ENCODE data around the gene NT5DC3.
"Not testable (repeated sequence)": the region's sequence is repeated elsewhere in the genome, so short reads cannot be mapped to it uniquely, and the experiment has no call there.

The NT5DC3 gene

GRCh38 chr12:103838254-103838914 is 2.6 kb downstream of the NT5DC3 start:
- no peaks in the 10 kb centered on the region for H3K27me3 ChIP-seq (ENCODE audit: control insufficient read depth, insufficient read depth, low read length)
- H3K9me3 ChIP-seq (ENCODE audit: control insufficient read depth, low read length): no peaks in the 10 kb centered on the region
- peaks cover 20% of the 10 kb centered on the region for H3K4me1 ChIP-seq (ENCODE audit: control insufficient read depth, insufficient read depth, low read length)
- no peak overlapping the region for H3K4me3 ChIP-seq (ENCODE audit: low read length)
- no peak overlapping the region for H3K9ac ChIP-seq (ENCODE audit: low read length)
- no peaks in the 10 kb centered on the region for H3K36me3 ChIP-seq (ENCODE audit: control insufficient read depth, insufficient read depth, low read length)

- H3K4me1 ChIP-seq (ENCODE audit: control insufficient read depth, insufficient read depth, low read length): peaks cover 12% of the 10 kb centered on the region
- no peak overlapping the region for H3K4me3 ChIP-seq (ENCODE audit: low read length)
- H3K9ac ChIP-seq (ENCODE audit: low read length): no peak overlapping the region
- H3K9me3 ChIP-seq (ENCODE audit: control insufficient read depth, low read length): no peaks in the 10 kb centered on the region
- no peaks in the 10 kb centered on the region for H3K36me3 ChIP-seq (ENCODE audit: control insufficient read depth, insufficient read depth, low read length)
- no peaks in the 10 kb centered on the region for H3K27me3 ChIP-seq (ENCODE audit: control insufficient read depth, insufficient read depth, low read length)
Observed at GRCh38 chr12:103836345-103836744, 4.7 kb downstream of the NT5DC3 start.

- H3K36me3 ChIP-seq (ENCODE audit: control insufficient read depth, insufficient read depth, low read length); H3K9ac ChIP-seq (ENCODE audit: low read length); H3K27me3 ChIP-seq (ENCODE audit: control insufficient read depth, insufficient read depth, low read length); H3K4me3 ChIP-seq (ENCODE audit: low read length); H3K9me3 ChIP-seq (ENCODE audit: control insufficient read depth, low read length): not testable (repeated sequence)
- peaks cover 12% of the 10 kb centered on the region for H3K4me1 ChIP-seq (ENCODE audit: control insufficient read depth, insufficient read depth, low read length)
Observed at GRCh38 chr12:103835747-103836335, 5.2 kb downstream of the NT5DC3 start.

- no peak overlapping the region for H3K4me3 ChIP-seq (ENCODE audit: low read length)
- H3K9me3 ChIP-seq (ENCODE audit: control insufficient read depth, low read length): no peaks in the 10 kb centered on the region
- no peaks in the 10 kb centered on the region for H3K27me3 ChIP-seq (ENCODE audit: control insufficient read depth, insufficient read depth, low read length)
- H3K9ac ChIP-seq (ENCODE audit: low read length): no peak overlapping the region
- H3K36me3 ChIP-seq (ENCODE audit: control insufficient read depth, insufficient read depth, low read length): no peaks in the 10 kb centered on the region
- peaks cover 12% of the 10 kb centered on the region for H3K4me1 ChIP-seq (ENCODE audit: control insufficient read depth, insufficient read depth, low read length)
Observed at GRCh38 chr12:103834942-103835341, 6.1 kb downstream of the NT5DC3 start.

GRCh38 chr12:103833891-103834290 is 7.1 kb downstream of the NT5DC3 start:
- Histone ChIP-seq H3K9ac (ENCODE audit: low read length) (no peak overlapping the region), H3K4me3 (ENCODE audit: low read length) (no peak overlapping the region), H3K27me3 (ENCODE audit: control insufficient read depth, insufficient read depth, low read length) (no peaks in the 10 kb centered on the region), H3K9me3 (ENCODE audit: control insufficient read depth, low read length) (no peaks in the 10 kb centered on the region), H3K4me1 (ENCODE audit: control insufficient read depth, insufficient read depth, low read length) (peaks cover 9% of the 10 kb centered on the region), H3K36me3 (ENCODE audit: control insufficient read depth, insufficient read depth, low read length) (no peaks in the 10 kb centered on the region)

GRCh38 chr12:103833095-103833775 is 7.8 kb downstream of the NT5DC3 start:
- Histone ChIP-seq H3K4me3 (ENCODE audit: low read length) (no peak overlapping the region), H3K4me1 (ENCODE audit: control insufficient read depth, insufficient read depth, low read length) (peaks cover 2% of the 10 kb centered on the region), H3K27me3 (ENCODE audit: control insufficient read depth, insufficient read depth, low read length) (no peaks in the 10 kb centered on the region), H3K9ac (ENCODE audit: low read length) (no peak overlapping the region), H3K36me3 (ENCODE audit: control insufficient read depth, insufficient read depth, low read length) (no peaks in the 10 kb centered on the region), H3K9me3 (ENCODE audit: control insufficient read depth, low read length) (no peaks in the 10 kb centered on the region)

GRCh38 chr12:103832048-103832997 is 8.7 kb downstream of the NT5DC3 start:
- no peaks in the 10 kb centered on the region for H3K27me3 ChIP-seq (ENCODE audit: control insufficient read depth, insufficient read depth, low read length)
- H3K4me3 ChIP-seq (ENCODE audit: low read length): no peak overlapping the region
- H3K36me3 ChIP-seq (ENCODE audit: control insufficient read depth, insufficient read depth, low read length): no peaks in the 10 kb centered on the region
- no peak overlapping the region for H3K9ac ChIP-seq (ENCODE audit: low read length)
- H3K4me1 ChIP-seq (ENCODE audit: control insufficient read depth, insufficient read depth, low read length): no peaks in the 10 kb centered on the region
- H3K9me3 ChIP-seq (ENCODE audit: control insufficient read depth, low read length): no peaks in the 10 kb centered on the region

GRCh38 chr12:103830730-103831320 is 10.2 kb downstream of the NT5DC3 start:
- no peak overlapping the region for H3K9ac ChIP-seq (ENCODE audit: low read length)
- no peaks in the 10 kb centered on the region for H3K4me1 ChIP-seq (ENCODE audit: control insufficient read depth, insufficient read depth, low read length)
- no peaks in the 10 kb centered on the region for H3K27me3 ChIP-seq (ENCODE audit: control insufficient read depth, insufficient read depth, low read length)
- no peaks in the 10 kb centered on the region for H3K9me3 ChIP-seq (ENCODE audit: control insufficient read depth, low read length)
- no peak overlapping the region for H3K4me3 ChIP-seq (ENCODE audit: low read length)
- H3K36me3 ChIP-seq (ENCODE audit: control insufficient read depth, insufficient read depth, low read length): no peaks in the 10 kb centered on the region

GRCh38 chr12:103830025-103830725 is 10.9 kb downstream of the NT5DC3 start:
- Histone ChIP-seq H3K4me1 (ENCODE audit: control insufficient read depth, insufficient read depth, low read length) (no peaks in the 10 kb centered on the region), H3K27me3 (ENCODE audit: control insufficient read depth, insufficient read depth, low read length) (no peaks in the 10 kb centered on the region), H3K9ac (ENCODE audit: low read length) (no peak overlapping the region), H3K4me3 (ENCODE audit: low read length) (no peak overlapping the region), H3K36me3 (ENCODE audit: control insufficient read depth, insufficient read depth, low read length) (no peaks in the 10 kb centered on the region), H3K9me3 (ENCODE audit: control insufficient read depth, low read length) (no peaks in the 10 kb centered on the region)

- no peaks in the 10 kb centered on the region for H3K4me1 ChIP-seq (ENCODE audit: control insufficient read depth, insufficient read depth, low read length)
- no peaks in the 10 kb centered on the region for H3K9me3 ChIP-seq (ENCODE audit: control insufficient read depth, low read length)
- H3K9ac ChIP-seq (ENCODE audit: low read length): no peak overlapping the region
- no peaks in the 10 kb centered on the region for H3K36me3 ChIP-seq (ENCODE audit: control insufficient read depth, insufficient read depth, low read length)
- H3K4me3 ChIP-seq (ENCODE audit: low read length): no peak overlapping the region
- no peaks in the 10 kb centered on the region for H3K27me3 ChIP-seq (ENCODE audit: control insufficient read depth, insufficient read depth, low read length)
Observed at GRCh38 chr12:103829092-103829491, 11.9 kb downstream of the NT5DC3 start.

- Histone ChIP-seq H3K4me3 (ENCODE audit: low read length) (no peak overlapping the region), H3K36me3 (ENCODE audit: control insufficient read depth, insufficient read depth, low read length) (no peaks in the 10 kb centered on the region), H3K4me1 (ENCODE audit: control insufficient read depth, insufficient read depth, low read length) (no peaks in the 10 kb centered on the region), H3K9me3 (ENCODE audit: control insufficient read depth, low read length) (no peaks in the 10 kb centered on the region), H3K27me3 (ENCODE audit: control insufficient read depth, insufficient read depth, low read length) (no peaks in the 10 kb centered on the region), H3K9ac (ENCODE audit: low read length) (no peak overlapping the region)
Observed at GRCh38 chr12:103827911-103828391, 13.1 kb downstream of the NT5DC3 start.

All from mucosa of stomach (tissue), 1 donor.